SK-N-SH (cell line): ENCODE measurements around the gene FMNL2. TPM values are rescaled to one million over a fixed set of nuclear protein-coding genes. Genes with fewer than 3 reads are reported as not detected.

Experiments
- CTCF ChIA-PET: fragments of 300-600, 350-600 bp; formaldehyde crosslinking; extraction: SDS; loops from one replicate; lab custom pipeline; 2021; lab: Yijun Ruan, JAX
- POLR2A ChIA-PET: fragments of 350-600 bp; sonication (Branson Sonifier 250); formaldehyde crosslinking; extraction: SDS; loops from one replicate; lab custom pipeline; 2020; ENCODE audit warnings: antibody characterized with exemption, inconsistent platforms; lab: Yijun Ruan, JAX
- DNase-seq: peaks from one replicate; pipeline ENCODE4 v3.0.0; 2012
- H2AFZ ChIP-seq: fragments of 200-600 bp; sonication (generic); 2 replicates; pipeline ENCODE4 v1.8.1; 2016; ENCODE audit warnings: antibody characterized with exemption, mild to moderate bottlenecking, low read depth
- H3F3A ChIP-seq: fragments of 200-600 bp; sonication (generic); replicated peaks from 2 replicates; pipeline ENCODE3; 2016; ENCODE audit warnings: antibody characterized with exemption, mild to moderate bottlenecking; ENCODE audit not compliant: insufficient read depth
- H3K27ac ChIP-seq, 2 experiments: fragments of 200-500 bp in 1 of 2; fragments of 200-600 bp in 1 of 2; sonication (Bioruptor generic) in 1 of 2; sonication (generic), shearing (Covaris generic) in 1 of 2; 2 replicates each; pipeline versions ENCODE4 v1.5.1 to v1.6.1; 2014 to 2016; ENCODE audit warnings: low read depth in 2 of 2, inconsistent platforms in 1 of 2, low read length in 1 of 2, mild to moderate bottlenecking in 1 of 2, mixed read lengths in 1 of 2
- H3K27me3 ChIP-seq: fragments of 200-600 bp; sonication (generic), shearing (Covaris generic); 2 replicates; pipeline ENCODE4 v1.6.1; 2016; ENCODE audit warnings: mixed run types; ENCODE audit not compliant: insufficient read depth
- H3K36me3 ChIP-seq, 2 experiments: fragments of 200-500 bp in 1 of 2; fragments of 200-600 bp in 1 of 2; sonication (Bioruptor generic) in 1 of 2; sonication (generic) in 1 of 2; replicated peaks in 1 of 2; 2 replicates each; pipeline versions ENCODE3 to v1.5.1; 2014 to 2016; ENCODE audit warnings: low read length in 1 of 2, mild to moderate bottlenecking in 1 of 2; ENCODE audit not compliant: insufficient read depth in 2 of 2, control insufficient read depth in 1 of 2
- H3K4me1 ChIP-seq, 2 experiments: fragments of 200-500 bp in 1 of 2; fragments of 200-600 bp in 1 of 2; sonication (Bioruptor generic) in 1 of 2; sonication (generic), shearing (Covaris generic) in 1 of 2; 2 replicates each; pipeline versions ENCODE4 v1.5.1 to v1.6.1; 2014 to 2016; ENCODE audit warnings: low read depth in 1 of 2, low read length in 1 of 2, mixed run types in 1 of 2; ENCODE audit not compliant: insufficient read depth in 2 of 2, control insufficient read depth in 1 of 2
- H3K4me2 ChIP-seq: fragments of 200-600 bp; sonication (generic), shearing (Covaris generic); 2 replicates; pipeline ENCODE4 v1.6.1; 2017; ENCODE audit warnings: mixed run types
- H3K4me3 ChIP-seq, 2 experiments: fragments of 200-500 bp in 1 of 2; fragments of 200-600 bp in 1 of 2; sonication (Bioruptor generic) in 1 of 2; sonication (generic), shearing (Covaris generic) in 1 of 2; 2 replicates each; pipeline versions ENCODE4 v1.5.1 to v1.8.1; 2014 to 2016; ENCODE audit warnings: low read depth in 2 of 2, inconsistent platforms in 1 of 2, low read length in 1 of 2, mild to moderate bottlenecking in 1 of 2, mixed read lengths in 1 of 2, moderate library complexity in 1 of 2
- H3K79me2 ChIP-seq: fragments of 200-600 bp; sonication (generic); 2 replicates; pipeline ENCODE4 v1.8.1; 2017; ENCODE audit warnings: mild to moderate bottlenecking; ENCODE audit not compliant: insufficient read depth
- H3K9ac ChIP-seq: fragments of 200-600 bp; sonication (generic); 2 replicates; pipeline ENCODE4 v1.6.1; 2017; ENCODE audit warnings: mixed run types
- H3K9me2 ChIP-seq: fragments of 200-600 bp; sonication (generic); 2 replicates; pipeline ENCODE4 v1.6.1; 2017; ENCODE audit warnings: mixed run types
- H3K9me3 ChIP-seq: fragments of 200-600 bp; sonication (generic); 2 replicates; pipeline ENCODE4 v1.6.1; 2017; ENCODE audit warnings: mixed run types, mild to moderate bottlenecking, moderate library complexity
- H4K20me1 ChIP-seq: fragments of 200-600 bp; sonication (generic); 2 replicates; pipeline ENCODE4 v1.6.1; 2017; ENCODE audit warnings: mild to moderate bottlenecking, mixed run types; ENCODE audit not compliant: insufficient read depth
- ELF1 ChIP-seq: IDR thresholded peaks from 2 replicates; pipeline ENCODE4 v1.4.0; 2012
- EP300 ChIP-seq, 2 experiments: IDR thresholded peaks; 2 replicates each; pipeline versions ENCODE4 v1.4.0 to v1.6.1; 2012; ENCODE audit warnings: borderline replicate concordance in 1 of 2, low read depth in 1 of 2, low read length in 1 of 2
- EZH2phosphoT487 ChIP-seq: fragments of 200-600 bp; sonication (generic); IDR thresholded peaks from 2 replicates; pipeline ENCODE4 v1.6.1; 2017; ENCODE audit warnings: low read depth, mixed run types, mild to moderate bottlenecking, antibody characterized with exemption, moderate library complexity, borderline replicate concordance
- FOSL2 ChIP-seq: IDR thresholded peaks from 2 replicates; pipeline ENCODE4 v1.4.0; 2012; ENCODE audit warnings: low read depth, mild to moderate bottlenecking, moderate library complexity, borderline replicate concordance
- FOXJ3 ChIP-seq: sonication (generic); formaldehyde crosslinking; IDR thresholded peaks from 2 replicates; pipeline ENCODE4 v1.5.1; 2020; ENCODE audit warnings: mild to moderate bottlenecking, missing genetic modification reagents
- FOXM1 ChIP-seq: IDR thresholded peaks from 2 replicates; pipeline ENCODE4 v1.4.0; 2012; ENCODE audit warnings: low read depth, mild to moderate bottlenecking
- GABPA ChIP-seq: IDR thresholded peaks from 2 replicates; pipeline ENCODE4 v1.4.0; 2012; ENCODE audit warnings: low read depth, mild to moderate bottlenecking
- MXI1 ChIP-seq: IDR thresholded peaks from 2 replicates; pipeline ENCODE4 v1.6.1; 2012; ENCODE audit warnings: mild to moderate bottlenecking, low read depth, low read length, improper control_type of control experiment
- POLR2AphosphoS5 ChIP-seq: IDR thresholded peaks from 2 replicates; pipeline ENCODE4 v1.6.1; 2012; ENCODE audit warnings: low read depth, low read length
- RAD21 ChIP-seq: IDR thresholded peaks from 2 replicates; pipeline ENCODE4 v1.6.1; 2012; ENCODE audit warnings: mild to moderate bottlenecking, low read length
- RFX5 ChIP-seq: IDR thresholded peaks from 2 replicates; pipeline ENCODE4 v1.6.1; 2012; ENCODE audit warnings: mild to moderate bottlenecking, improper control_type of control experiment, low read length
- RXRA ChIP-seq: IDR thresholded peaks from 2 replicates; pipeline ENCODE4 v1.4.0; 2012; ENCODE audit warnings: low read depth, mild to moderate bottlenecking, borderline replicate concordance
- SIN3A ChIP-seq: IDR thresholded peaks from 2 replicates; pipeline ENCODE4 v1.6.1; 2012; ENCODE audit warnings: low read depth, mild to moderate bottlenecking, low read length, moderate library complexity, borderline replicate concordance
- SMC3 ChIP-seq: IDR thresholded peaks from 2 replicates; pipeline ENCODE4 v1.6.1; 2012; ENCODE audit warnings: low read depth, low read length, improper control_type of control experiment
- TAF1 ChIP-seq: IDR thresholded peaks from 2 replicates; pipeline ENCODE4 v1.6.1; 2012; ENCODE audit warnings: low read depth, mild to moderate bottlenecking, low read length, moderate library complexity, borderline replicate concordance
- TCF12 ChIP-seq: IDR thresholded peaks from 2 replicates; pipeline ENCODE4 v1.4.0; 2012
- YY1 ChIP-seq: IDR thresholded peaks from 2 replicates; pipeline ENCODE4 v1.4.0; 2012; ENCODE audit warnings: low read depth, mild to moderate bottlenecking
- WGBS: methylation state at CpG from one replicate; pipeline ENCODE4 v1.1.6; 2017; ENCODE audit warnings: low lambda C conversion rate; 5-methylcytosine and 5-hydroxymethylcytosine counted together
- polyA plus RNA-seq, 3 experiments: library from polyadenylated mRNA; depleted of rRNA; stranded (reverse); fragments of >200 nt; gene quantifications; 2 replicates each; pipeline ENCODE4 v1.2.3, GENCODE V29; 2012
- TF ChIP-seq, protein P1 (sequence below): fragments of 200-600 bp; sonication (generic); IDR thresholded peaks from 2 replicates; pipeline ENCODE4 v1.6.1; 2017; ENCODE audit warnings: antibody characterized with exemption, mild to moderate bottlenecking, moderate library complexity
- TF ChIP-seq, protein P2 (sequence below): IDR thresholded peaks from 2 replicates; pipeline ENCODE4 v1.4.0; 2012; ENCODE audit warnings: low read depth
- TF ChIP-seq, protein P3 (sequence below): IDR thresholded peaks from 2 replicates; pipeline ENCODE4; 2012
- TF ChIP-seq, protein P4 (sequence below): IDR thresholded peaks from 2 replicates; pipeline ENCODE4 v1.4.0; 2012; ENCODE audit warnings: low read depth, borderline replicate concordance

The FMNL2 gene
- polyA plus RNA-seq, 1 of the 3 experiments (the other 2 are of a cell fraction) = 14.5 TPM

DNA sequence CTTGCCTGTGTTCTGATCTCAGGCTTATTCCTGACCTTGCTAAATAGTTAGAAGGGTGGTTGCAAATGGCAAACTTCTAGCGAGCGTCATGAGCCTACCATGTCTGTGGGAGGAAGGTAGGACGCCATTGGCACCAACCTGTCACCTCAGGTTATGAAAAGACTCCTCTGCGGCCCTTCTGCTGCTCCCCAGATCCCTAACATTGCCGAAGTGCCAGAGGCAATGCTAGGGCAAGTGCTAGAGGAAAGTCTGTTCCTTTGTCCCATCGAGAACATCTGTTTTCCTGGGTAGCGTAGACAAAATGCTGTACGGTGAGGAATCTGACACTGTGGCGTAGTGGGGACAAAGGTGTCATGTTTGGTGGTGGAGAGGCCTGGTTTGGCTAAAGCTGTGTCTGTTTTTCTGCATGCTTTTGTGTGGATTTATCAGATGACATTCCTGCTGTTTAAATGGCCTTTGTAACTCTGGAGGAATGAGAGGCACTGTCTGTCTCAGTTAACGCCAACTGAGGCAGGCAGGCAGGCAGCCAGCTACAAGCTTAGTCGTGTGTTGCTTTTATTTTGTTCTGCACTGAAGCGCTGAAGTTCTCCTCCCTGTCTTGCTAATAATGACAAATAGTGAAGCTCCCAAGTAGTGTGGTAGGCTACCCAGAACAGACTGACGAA is 288.2 kb downstream of the FMNL2 start:
- Histone ChIP-seq H3K36me3 (peaks cover 7 to 44% of the 10 kb centered on the region in 2 experiments), H3K27me3 (no peaks in the 10 kb centered on the region), H3K9ac (no peak overlapping the region), H3K9me2 (no peaks in the 10 kb centered on the region), H3K27ac (no peak overlapping the region), H2AFZ (no peak overlapping the region), H3K4me1 (peaks cover 5% of the 10 kb centered on the region in 2 experiments; a peak in 3 of 4 replicates), H3K4me2 (no peak overlapping the region), H3K4me3 (no peak overlapping the region), H3K9me3 (no peaks in the 10 kb centered on the region), H4K20me1 (no peaks in the 10 kb centered on the region), H3F3A (no peaks in the 10 kb centered on the region), H3K79me2 (no peaks in the 10 kb centered on the region)
- ChIA-PET CTCF (interaction anchor here (0.8 to 1.1 kb wide), 2 partner anchors 12 to 447 kb away, joined by 3 to 4 read pairs; no protein-coding TSS in a partner anchor), POLR2A (no interaction called here)
- TF ChIP-seq EP300 (IDR thresholded peaks at IDR 0.05; ENCODE audit: borderline replicate concordance in 1 of 2, low read depth in 1 of 2, low read length in 1 of 2) = no peak
- TF ChIP-seq, protein P1, sequence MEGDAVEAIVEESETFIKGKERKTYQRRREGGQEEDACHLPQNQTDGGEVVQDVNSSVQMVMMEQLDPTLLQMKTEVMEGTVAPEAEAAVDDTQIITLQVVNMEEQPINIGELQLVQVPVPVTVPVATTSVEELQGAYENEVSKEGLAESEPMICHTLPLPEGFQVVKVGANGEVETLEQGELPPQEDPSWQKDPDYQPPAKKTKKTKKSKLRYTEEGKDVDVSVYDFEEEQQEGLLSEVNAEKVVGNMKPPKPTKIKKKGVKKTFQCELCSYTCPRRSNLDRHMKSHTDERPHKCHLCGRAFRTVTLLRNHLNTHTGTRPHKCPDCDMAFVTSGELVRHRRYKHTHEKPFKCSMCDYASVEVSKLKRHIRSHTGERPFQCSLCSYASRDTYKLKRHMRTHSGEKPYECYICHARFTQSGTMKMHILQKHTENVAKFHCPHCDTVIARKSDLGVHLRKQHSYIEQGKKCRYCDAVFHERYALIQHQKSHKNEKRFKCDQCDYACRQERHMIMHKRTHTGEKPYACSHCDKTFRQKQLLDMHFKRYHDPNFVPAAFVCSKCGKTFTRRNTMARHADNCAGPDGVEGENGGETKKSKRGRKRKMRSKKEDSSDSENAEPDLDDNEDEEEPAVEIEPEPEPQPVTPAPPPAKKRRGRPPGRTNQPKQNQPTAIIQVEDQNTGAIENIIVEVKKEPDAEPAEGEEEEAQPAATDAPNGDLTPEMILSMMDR = no peak
- no peak for TF ChIP-seq RAD21
- TF ChIP-seq RXRA = no peak
- no peak for TF ChIP-seq POLR2AphosphoS5
- TF ChIP-seq, protein P2, sequence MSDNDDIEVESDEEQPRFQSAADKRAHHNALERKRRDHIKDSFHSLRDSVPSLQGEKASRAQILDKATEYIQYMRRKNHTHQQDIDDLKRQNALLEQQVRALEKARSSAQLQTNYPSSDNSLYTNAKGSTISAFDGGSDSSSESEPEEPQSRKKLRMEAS = no peak
- TF ChIP-seq TCF12 = no peak
- no peak for TF ChIP-seq TAF1
- no peak for TF ChIP-seq RFX5
- TF ChIP-seq EZH2phosphoT487 = no peak
- TF ChIP-seq SIN3A = no peak
- TF ChIP-seq, protein P3, sequence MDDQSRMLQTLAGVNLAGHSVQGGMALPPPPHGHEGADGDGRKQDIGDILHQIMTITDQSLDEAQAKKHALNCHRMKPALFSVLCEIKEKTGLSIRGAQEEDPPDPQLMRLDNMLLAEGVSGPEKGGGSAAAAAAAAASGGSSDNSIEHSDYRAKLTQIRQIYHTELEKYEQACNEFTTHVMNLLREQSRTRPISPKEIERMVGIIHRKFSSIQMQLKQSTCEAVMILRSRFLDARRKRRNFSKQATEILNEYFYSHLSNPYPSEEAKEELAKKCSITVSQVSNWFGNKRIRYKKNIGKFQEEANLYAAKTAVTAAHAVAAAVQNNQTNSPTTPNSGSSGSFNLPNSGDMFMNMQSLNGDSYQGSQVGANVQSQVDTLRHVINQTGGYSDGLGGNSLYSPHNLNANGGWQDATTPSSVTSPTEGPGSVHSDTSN = no peak
- 87% methylated on average over 13 of the region's 13 CpGs for WGBS
- no peak for DNase-seq

DNA sequence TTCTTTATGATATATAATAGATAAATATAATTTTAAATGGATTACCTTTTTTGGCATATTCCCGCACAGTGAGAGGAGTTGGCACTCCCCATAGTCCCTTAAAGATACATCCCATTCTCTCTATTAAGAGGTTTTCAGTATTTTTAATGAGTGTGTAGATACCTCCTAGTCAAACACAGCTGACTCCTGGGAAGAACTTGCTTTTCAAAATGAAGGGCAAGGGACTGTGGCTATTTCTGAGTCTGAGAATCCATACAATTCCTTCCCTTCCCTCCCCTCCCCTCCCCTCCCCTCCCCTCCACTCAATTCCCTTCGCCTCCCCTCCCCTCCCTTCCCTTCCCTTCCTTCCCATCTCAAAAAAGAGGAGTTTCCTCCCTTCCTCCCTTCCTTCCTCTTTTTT is 288.8 kb downstream of the FMNL2 start:
- Histone ChIP-seq H4K20me1 (no peaks in the 10 kb centered on the region), H3F3A (no peaks in the 10 kb centered on the region), H3K79me2 (no peaks in the 10 kb centered on the region), H3K4me3 (no peak overlapping the region), H2AFZ (no peak overlapping the region), H3K9me2 (no peaks in the 10 kb centered on the region), H3K4me1 (peaks cover 5% of the 10 kb centered on the region in 2 experiments; a peak in 3 of 4 replicates), H3K4me2 (no peak overlapping the region), H3K27me3 (no peaks in the 10 kb centered on the region), H3K36me3 (peaks cover 7 to 44% of the 10 kb centered on the region in 2 experiments), H3K9ac (no peak overlapping the region), H3K27ac (no peak overlapping the region), H3K9me3 (no peaks in the 10 kb centered on the region)
- WGBS = 94% methylated on average over 1 of the region's 2 CpGs
- POLR2A ChIA-PET = no interaction called here
- no peak for DNase-seq
- CTCF ChIA-PET = interaction anchor here (0.8 to 1.1 kb wide), 2 partner anchors 12 to 448 kb away, joined by 3 to 4 read pairs; no protein-coding TSS in a partner anchor
- TF ChIP-seq ELF1 (no peak), YY1 (no peak), FOXJ3 (CRISPR knock-in tag) (no peak), MXI1 (no peak), FOXM1 (no peak), RFX5 (no peak), SMC3 (no peak), FOSL2 (no peak), GABPA (no peak), EP300 (IDR thresholded peaks at IDR 0.05; ENCODE audit: borderline replicate concordance in 1 of 2, low read depth in 1 of 2, low read length in 1 of 2) (no peak)
- TF ChIP-seq, protein P1 = no peak
- TF ChIP-seq, protein P4, sequence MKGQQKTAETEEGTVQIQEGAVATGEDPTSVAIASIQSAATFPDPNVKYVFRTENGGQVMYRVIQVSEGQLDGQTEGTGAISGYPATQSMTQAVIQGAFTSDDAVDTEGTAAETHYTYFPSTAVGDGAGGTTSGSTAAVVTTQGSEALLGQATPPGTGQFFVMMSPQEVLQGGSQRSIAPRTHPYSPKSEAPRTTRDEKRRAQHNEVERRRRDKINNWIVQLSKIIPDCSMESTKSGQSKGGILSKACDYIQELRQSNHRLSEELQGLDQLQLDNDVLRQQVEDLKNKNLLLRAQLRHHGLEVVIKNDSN = no peak
- TF ChIP-seq, protein P2 = no peak
